ENCODE measurements around the gene CYB5D1.

Gene CYB5D1

GRCh38 chr17:7897090-7897489 lies 39.3 kb downstream of the CYB5D1 start:
- Histone ChIP-seq H3K9me3 (ENCODE audit: control insufficient read depth, low read length) (no peaks in the 10 kb centered on the region), H4K8ac (ENCODE audit: low read length) (no peak overlapping the region), H3K23ac (ENCODE audit: low read length in 2 of 2) (no peak overlapping the region), H3K4me2 (ENCODE audit: low read length, poor library complexity, severe bottlenecking) (no peak overlapping the region), H3K27ac (ENCODE audit: low read length, poor library complexity, severe bottlenecking) (no peak overlapping the region), H4K91ac (ENCODE audit: low read length) (no peak overlapping the region), H2BK120ac (ENCODE audit: low read depth, low read length) (no peak overlapping the region), H3K9ac (ENCODE audit: low read length) (peak overlapping the region; percentile 54), H3K36me3 (ENCODE audit: control insufficient read depth in 1 of 2, insufficient read depth in 2 of 2, low read depth in 1 of 2, low read length in 2 of 2) (peaks cover 78 to 86% of the 10 kb centered on the region in 2 experiments), H3K27me3 (ENCODE audit: control insufficient read depth in 1 of 2, insufficient read depth in 1 of 2, low read length in 2 of 2) (no peaks in the 10 kb centered on the region), H2BK12ac (ENCODE audit: low read length in 2 of 2) (no peak overlapping the region), H2BK5ac (ENCODE audit: low read depth, low read length, poor library complexity, severe bottlenecking) (no peak overlapping the region), H3K4ac (ENCODE audit: low read depth in 1 of 2, low read length in 2 of 2) (no peak overlapping the region), H2AFZ (ENCODE audit: low read depth, low read length) (no peak overlapping the region), H2AK5ac (ENCODE audit: low read length, severe bottlenecking) (no peak overlapping the region), H3K79me1 (replicated peaks; ENCODE audit: low read length, poor library complexity, severe bottlenecking) (peaks cover 56% of the 10 kb centered on the region), H3K4me1 (ENCODE audit: control insufficient read depth, insufficient read depth, low read depth, low read length) (no peaks in the 10 kb centered on the region), H2BK15ac (ENCODE audit: low read depth, poor library complexity, severe bottlenecking) (no peak overlapping the region), H3K18ac (ENCODE audit: low read depth in 1 of 2, low read length in 2 of 2) (no peak overlapping the region), H3K14ac (ENCODE audit: low read length in 2 of 2) (no peak overlapping the region), H3K4me3 (ENCODE audit: insufficient read depth in 1 of 2, low read depth in 1 of 2, low read length in 2 of 2) (no peak overlapping the region)
- 93% methylated on average over 13 of the region's 13 CpGs for WGBS
- DNase-seq: no peak

- peak overlapping the region; percentile 54 for H3K9ac ChIP-seq (ENCODE audit: low read length)
- no peaks in the 10 kb centered on the region for H3K27me3 ChIP-seq (ENCODE audit: control insufficient read depth in 1 of 2, insufficient read depth in 1 of 2, low read length in 2 of 2)
- H3K4ac ChIP-seq (ENCODE audit: low read depth in 1 of 2, low read length in 2 of 2): no peak overlapping the region
- H3K36me3 ChIP-seq (ENCODE audit: control insufficient read depth in 1 of 2, insufficient read depth in 2 of 2, low read depth in 1 of 2, low read length in 2 of 2): peaks cover 80 to 88% of the 10 kb centered on the region in 2 experiments
- no peak overlapping the region for H3K27ac ChIP-seq (ENCODE audit: low read length, poor library complexity, severe bottlenecking)
- peaks cover 55% of the 10 kb centered on the region for H3K79me1 ChIP-seq (replicated peaks; ENCODE audit: low read length, poor library complexity, severe bottlenecking)
- no peaks in the 10 kb centered on the region for H3K4me1 ChIP-seq (ENCODE audit: control insufficient read depth, insufficient read depth, low read depth, low read length)
- H3K23ac ChIP-seq (ENCODE audit: low read length in 2 of 2): no peak overlapping the region
- no peak overlapping the region for H3K4me2 ChIP-seq (ENCODE audit: low read length, poor library complexity, severe bottlenecking)
- H3K18ac ChIP-seq (ENCODE audit: low read depth in 1 of 2, low read length in 2 of 2): no peak overlapping the region
- peak; percentile 70 for DNase-seq
- no peak overlapping the region for H2BK120ac ChIP-seq (ENCODE audit: low read depth, low read length)
- H2BK15ac ChIP-seq (ENCODE audit: low read depth, poor library complexity, severe bottlenecking): no peak overlapping the region
- no peak overlapping the region for H2AK5ac ChIP-seq (ENCODE audit: low read length, severe bottlenecking)
- H4K8ac ChIP-seq (ENCODE audit: low read length): no peak overlapping the region
- no peak overlapping the region for H3K14ac ChIP-seq (ENCODE audit: low read length in 2 of 2)
- H3K9me3 ChIP-seq (ENCODE audit: control insufficient read depth, low read length): no peaks in the 10 kb centered on the region
- no peak overlapping the region for H3K4me3 ChIP-seq (ENCODE audit: insufficient read depth in 1 of 2, low read depth in 1 of 2, low read length in 2 of 2)
- no peak overlapping the region for H2AFZ ChIP-seq (ENCODE audit: low read depth, low read length)
- H2BK5ac ChIP-seq (ENCODE audit: low read depth, low read length, poor library complexity, severe bottlenecking): no peak overlapping the region
- no peak overlapping the region for H4K91ac ChIP-seq (ENCODE audit: low read length)
- H2BK12ac ChIP-seq (ENCODE audit: low read length in 2 of 2): no peak overlapping the region
- 82% methylated on average over 4 of the region's 6 CpGs for WGBS
These were observed 40.0 kb downstream of the CYB5D1 start for GRCh38 chr17:7897773-7898172.

- H3K79me1 ChIP-seq (replicated peaks; ENCODE audit: low read length, poor library complexity, severe bottlenecking): peaks cover 29% of the 10 kb centered on the region
- no peak overlapping the region for H3K4me3 ChIP-seq (ENCODE audit: insufficient read depth in 1 of 2, low read depth in 1 of 2, low read length in 2 of 2)
- no peak overlapping the region for H3K4me2 ChIP-seq (ENCODE audit: low read length, poor library complexity, severe bottlenecking)
- no peak overlapping the region for H2BK15ac ChIP-seq (ENCODE audit: low read depth, poor library complexity, severe bottlenecking)
- no peak overlapping the region for H2AK5ac ChIP-seq (ENCODE audit: low read length, severe bottlenecking)
- peaks cover 3% of the 10 kb centered on the region for H3K4me1 ChIP-seq (ENCODE audit: control insufficient read depth, insufficient read depth, low read depth, low read length)
- H3K9ac ChIP-seq (ENCODE audit: low read length): no peak overlapping the region
- H4K8ac ChIP-seq (ENCODE audit: low read length): no peak overlapping the region
- H3K27me3 ChIP-seq (ENCODE audit: control insufficient read depth in 1 of 2, insufficient read depth in 1 of 2, low read length in 2 of 2): no peaks in the 10 kb centered on the region
- H4K91ac ChIP-seq (ENCODE audit: low read length): no peak overlapping the region
- H3K14ac ChIP-seq (ENCODE audit: low read length in 2 of 2): no peak overlapping the region
- no peak overlapping the region for H2BK120ac ChIP-seq (ENCODE audit: low read depth, low read length)
- H3K18ac ChIP-seq (ENCODE audit: low read depth in 1 of 2, low read length in 2 of 2): no peak overlapping the region
- 73% methylated on average over 22 of the region's 22 CpGs for WGBS
- H2BK5ac ChIP-seq (ENCODE audit: low read depth, low read length, poor library complexity, severe bottlenecking): no peak overlapping the region
- H2AFZ ChIP-seq (ENCODE audit: low read depth, low read length): no peak overlapping the region
- H3K23ac ChIP-seq (ENCODE audit: low read length in 2 of 2): no peak overlapping the region
- H3K36me3 ChIP-seq (ENCODE audit: control insufficient read depth in 1 of 2, insufficient read depth in 2 of 2, low read depth in 1 of 2, low read length in 2 of 2): peaks cover 89 to 95% of the 10 kb centered on the region in 2 experiments
- H3K9me3 ChIP-seq (ENCODE audit: control insufficient read depth, low read length): no peaks in the 10 kb centered on the region
- no peak overlapping the region for H3K4ac ChIP-seq (ENCODE audit: low read depth in 1 of 2, low read length in 2 of 2)
- no peak overlapping the region for H3K27ac ChIP-seq (ENCODE audit: low read length, poor library complexity, severe bottlenecking)
- H2BK12ac ChIP-seq (ENCODE audit: low read length in 2 of 2): no peak overlapping the region
- DNase-seq: no peak
These were observed 45.6 kb downstream of the CYB5D1 start for GRCh38 chr17:7903154-7904103.

GRCh38 chr17:7909089-7909488 lies 51.3 kb downstream of the CYB5D1 start:
- peaks cover 12% of the 10 kb centered on the region for H3K79me1 ChIP-seq (replicated peaks; ENCODE audit: low read length, poor library complexity, severe bottlenecking)
- no peak overlapping the region for H2BK120ac ChIP-seq (ENCODE audit: low read depth, low read length)
- H3K18ac ChIP-seq (ENCODE audit: low read depth in 1 of 2, low read length in 2 of 2): no peak overlapping the region
- no peaks in the 10 kb centered on the region for H3K9me3 ChIP-seq (ENCODE audit: control insufficient read depth, low read length)
- peak overlapping the region in 1 of 2 experiments; percentile 4 for H3K4me3 ChIP-seq (ENCODE audit: insufficient read depth in 1 of 2, low read depth in 1 of 2, low read length in 2 of 2)
- no peak overlapping the region for H3K23ac ChIP-seq (ENCODE audit: low read length in 2 of 2)
- no peak overlapping the region for H2BK15ac ChIP-seq (ENCODE audit: low read depth, poor library complexity, severe bottlenecking)
- H3K9ac ChIP-seq (ENCODE audit: low read length): no peak overlapping the region
- no peak overlapping the region for H2AK5ac ChIP-seq (ENCODE audit: low read length, severe bottlenecking)
- H2BK12ac ChIP-seq (ENCODE audit: low read length in 2 of 2): no peak overlapping the region
- H4K91ac ChIP-seq (ENCODE audit: low read length): no peak overlapping the region
- peaks cover 79 to 86% of the 10 kb centered on the region in 2 experiments for H3K36me3 ChIP-seq (ENCODE audit: control insufficient read depth in 1 of 2, insufficient read depth in 2 of 2, low read depth in 1 of 2, low read length in 2 of 2)
- no peaks in the 10 kb centered on the region for H3K27me3 ChIP-seq (ENCODE audit: control insufficient read depth in 1 of 2, insufficient read depth in 1 of 2, low read length in 2 of 2)
- no peak overlapping the region for H3K14ac ChIP-seq (ENCODE audit: low read length in 2 of 2)
- H3K4me2 ChIP-seq (ENCODE audit: low read length, poor library complexity, severe bottlenecking): no peak overlapping the region
- H2AFZ ChIP-seq (ENCODE audit: low read depth, low read length): no peak overlapping the region
- H3K27ac ChIP-seq (ENCODE audit: low read length, poor library complexity, severe bottlenecking): no peak overlapping the region
- H4K8ac ChIP-seq (ENCODE audit: low read length): no peak overlapping the region
- no peak overlapping the region for H2BK5ac ChIP-seq (ENCODE audit: low read depth, low read length, poor library complexity, severe bottlenecking)
- H3K4ac ChIP-seq (ENCODE audit: low read depth in 1 of 2, low read length in 2 of 2): no peak overlapping the region
- no peaks in the 10 kb centered on the region for H3K4me1 ChIP-seq (ENCODE audit: control insufficient read depth, insufficient read depth, low read depth, low read length)
- no peak for DNase-seq
- 98% methylated on average over 29 of the region's 29 CpGs for WGBS
